Ovary (tissue), 3 donors: ENCODE results near the gene GNAT2.

ENCODE experiments used
- CTCF ChIP-seq, 3 donors: fragments of 450-650 bp in 2 of 3; fragments of 200-600 bp in 1 of 3; IDR thresholded peaks; one replicate each; pipeline versions ENCODE4 v1.5.1 to v1.8.0; 2016 to 2022; ENCODE audit warnings: antibody characterized with exemption in 3 of 3, mild to moderate bottlenecking in 1 of 3
- EP300 ChIP-seq: sonication (generic); formaldehyde crosslinking; IDR thresholded peaks from one replicate; pipeline ENCODE4 v1.6.1; 2017; ENCODE audit warnings: antibody characterized with exemption
- POLR2A ChIP-seq: fragments of 450-650 bp; IDR thresholded peaks from one replicate; pipeline ENCODE4 v1.6.1; 2017; ENCODE audit warnings: antibody characterized with exemption, mild to moderate bottlenecking, moderate library complexity
- donor health status: DM: no; HTN: no; CAD: no.

GRCh38 chr1:109615879-109616278 lies 3.5 kb downstream of the GNAT2 start:
- TF ChIP-seq CTCF (IDR thresholded peaks at IDR 0.05) (no peak), POLR2A (no peak), EP300 (no peak)
